ENCODE measurements around the gene INA.

The INA gene

DNA sequence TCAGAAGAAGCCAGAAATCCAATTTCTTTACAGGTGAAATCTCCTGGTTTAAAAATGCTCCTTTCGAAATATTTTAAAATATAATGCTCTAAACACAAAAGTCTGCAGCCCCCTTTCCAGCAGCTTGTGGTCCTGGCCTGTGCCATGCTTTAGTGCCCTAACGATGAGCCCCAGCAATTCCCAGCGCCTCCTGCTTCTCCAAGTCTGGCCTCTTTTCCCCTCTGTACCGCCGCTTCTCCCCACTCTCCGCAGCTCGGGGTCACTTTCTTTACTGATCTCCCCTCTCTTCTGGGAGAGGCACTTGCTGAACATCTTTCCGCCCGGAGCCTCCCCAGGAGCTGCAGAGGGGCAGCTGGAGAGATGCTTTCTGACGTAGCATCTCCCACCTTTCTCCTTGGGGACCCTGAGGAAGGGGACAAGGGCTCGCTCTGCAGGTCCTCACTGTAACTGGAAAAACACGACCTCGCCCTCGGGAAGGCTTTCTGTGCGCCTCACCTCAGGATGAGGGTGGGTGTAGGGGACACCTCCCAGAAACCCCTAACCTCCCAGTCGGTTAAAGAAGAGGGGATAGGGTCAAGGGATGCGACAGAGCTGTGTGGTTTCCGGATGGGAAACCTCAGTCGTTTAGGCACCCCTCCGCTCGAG, 565 bp upstream of the INA start:
- no peak for DNase-seq

DNA sequence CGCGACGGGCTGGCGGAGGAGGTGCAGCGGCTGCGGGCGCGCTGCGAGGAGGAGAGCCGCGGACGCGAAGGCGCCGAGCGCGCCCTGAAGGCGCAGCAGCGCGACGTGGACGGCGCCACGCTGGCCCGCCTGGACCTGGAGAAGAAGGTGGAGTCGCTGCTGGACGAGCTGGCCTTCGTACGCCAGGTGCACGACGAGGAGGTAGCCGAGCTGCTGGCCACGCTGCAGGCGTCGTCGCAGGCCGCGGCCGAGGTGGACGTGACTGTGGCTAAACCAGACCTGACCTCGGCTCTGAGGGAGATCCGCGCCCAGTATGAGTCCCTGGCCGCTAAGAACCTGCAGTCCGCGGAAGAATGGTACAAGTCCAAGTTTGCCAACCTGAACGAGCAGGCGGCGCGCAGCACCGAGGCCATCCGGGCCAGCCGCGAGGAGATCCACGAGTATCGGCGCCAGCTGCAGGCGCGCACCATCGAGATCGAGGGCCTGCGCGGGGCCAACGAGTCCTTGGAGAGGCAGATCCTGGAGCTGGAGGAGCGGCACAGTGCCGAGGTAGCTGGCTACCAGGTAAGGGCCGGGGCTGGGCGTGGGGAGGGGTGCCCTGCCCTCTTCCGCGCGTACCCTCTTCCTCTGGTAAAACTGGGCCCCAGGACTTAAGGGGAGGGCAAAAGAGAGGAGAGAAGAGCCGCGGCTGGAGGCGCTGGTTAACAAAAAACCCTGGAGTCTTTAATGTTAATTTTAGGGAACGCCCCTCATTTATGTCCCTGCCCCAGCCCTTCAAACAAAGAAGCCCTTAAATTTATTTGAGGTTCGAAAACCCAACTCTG, 987 bp downstream of the INA start:
- DNase-seq: no peak

DNA sequence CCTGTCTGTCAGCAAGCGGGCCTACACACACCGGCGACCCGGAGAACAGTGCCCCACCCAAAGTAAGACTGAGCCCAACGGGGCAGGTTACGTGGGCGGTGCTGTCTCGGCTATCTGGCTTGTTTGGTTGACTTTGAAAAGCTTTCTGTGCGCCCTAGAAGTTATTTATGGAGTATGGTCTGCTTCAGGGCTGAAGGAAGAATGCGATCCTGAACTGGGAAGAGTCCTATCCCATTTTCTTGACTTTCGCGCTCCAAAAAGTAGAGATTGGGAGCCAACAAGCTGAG, 1.5 kb downstream of the INA start:
- DNase-seq: no peak

GRCh38 chr10:103278862-103279298, 1.9 kb downstream of the INA start:
- DNase-seq: peak; percentile 63 to 69

DNA sequence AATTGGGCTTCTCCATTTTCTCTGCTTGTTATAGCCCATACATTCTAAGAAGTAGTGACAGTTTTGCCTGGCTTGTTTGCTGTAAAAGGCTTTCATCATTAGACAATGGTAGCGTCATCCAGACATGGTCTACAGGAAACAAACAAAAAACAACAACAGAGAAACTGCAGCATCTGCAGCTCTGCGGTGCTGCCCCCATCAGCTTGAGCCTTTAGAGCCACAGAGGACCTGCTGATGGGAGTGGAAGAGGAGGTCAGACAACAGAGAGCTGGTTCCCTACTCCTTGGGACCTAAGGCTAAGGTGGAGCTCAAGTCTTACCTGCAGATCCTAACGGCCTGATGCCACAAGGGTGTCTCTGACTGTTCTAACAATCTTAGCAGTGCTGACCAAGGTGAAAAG, 3.1 kb downstream of the INA start:
- no peak for DNase-seq

- no peak for DNase-seq
Observed at GRCh38 chr10:103280506-103280905, 3.6 kb downstream of the INA start.

- no peak for DNase-seq
Observed at GRCh38 chr10:103281753-103282152, 4.8 kb downstream of the INA start.

DNA sequence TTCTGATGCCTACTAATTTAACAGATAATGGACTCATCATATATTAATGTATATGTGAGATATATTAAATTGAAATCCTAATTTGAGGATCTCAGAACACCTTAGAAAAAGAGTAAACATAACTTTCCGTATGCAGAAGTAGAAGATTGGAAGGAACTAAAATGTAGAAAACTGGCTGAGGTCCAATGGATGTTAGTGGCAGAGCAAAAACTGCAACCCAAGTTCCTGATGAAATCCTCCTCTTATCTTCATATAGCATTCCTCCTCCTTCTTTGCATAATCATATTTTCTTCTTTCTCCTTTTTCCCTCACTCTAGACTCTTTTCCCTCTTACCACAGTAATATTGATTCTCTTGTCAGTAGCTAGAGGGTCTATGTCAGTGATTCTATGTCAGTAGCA, 6.0 kb downstream of the INA start:
- DNase-seq: no peak

- no peak for DNase-seq
Observed at GRCh38 chr10:103284170-103284569, 7.2 kb downstream of the INA start.

DNA sequence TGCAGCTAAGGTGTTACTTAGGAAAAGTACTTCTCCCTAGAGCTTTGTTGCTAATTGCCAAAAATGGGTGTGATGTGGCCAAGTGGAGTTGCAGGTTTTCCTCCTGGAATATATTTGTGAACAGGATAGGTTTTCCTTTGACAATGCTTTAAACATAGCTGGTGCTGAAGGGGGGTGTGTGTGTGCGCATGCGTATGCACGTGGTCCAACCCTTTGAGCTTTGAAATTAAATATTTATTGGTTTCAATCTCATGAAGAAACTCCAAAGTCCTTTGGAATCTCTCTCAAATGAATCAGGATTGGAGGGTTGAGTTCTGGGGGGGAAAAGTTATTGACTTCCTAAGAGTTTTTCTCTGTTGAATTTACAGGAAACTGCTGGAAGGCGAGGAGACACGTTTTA, 11.1 kb downstream of the INA start:
- DNase-seq: no peak

- DNase-seq: no peak
Observed at GRCh38 chr10:103291588-103291987, 14.7 kb downstream of the INA start.

- DNase-seq: no peak
Observed at GRCh38 chr10:103295374-103296015, 18.6 kb downstream of the INA start.

DNA sequence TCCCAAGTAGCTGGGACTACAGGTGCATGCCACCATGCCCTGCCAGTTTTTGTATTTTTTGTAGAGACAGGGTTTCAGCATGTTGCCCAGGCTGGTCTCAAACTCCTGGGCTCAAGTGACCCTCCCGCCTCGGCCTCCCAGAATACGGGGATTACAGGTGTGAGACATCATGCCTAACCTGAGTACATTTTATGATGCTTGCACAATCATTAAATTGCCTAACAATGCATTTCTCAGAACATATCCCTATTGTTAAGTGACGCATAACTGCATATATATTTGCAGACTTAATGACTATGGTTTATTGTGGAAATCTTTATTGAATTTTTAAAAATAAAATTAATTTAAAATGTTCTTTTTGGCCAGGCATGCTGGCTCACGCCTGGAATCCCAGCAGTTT, 30.7 kb downstream of the INA start:
- no peak for DNase-seq

- DNase-seq: no peak
Observed at GRCh38 chr10:103310197-103310596, 33.3 kb downstream of the INA start.

GRCh38 chr10:103316087-103316486, 39.1 kb downstream of the INA start:
- no peak for DNase-seq

DNA sequence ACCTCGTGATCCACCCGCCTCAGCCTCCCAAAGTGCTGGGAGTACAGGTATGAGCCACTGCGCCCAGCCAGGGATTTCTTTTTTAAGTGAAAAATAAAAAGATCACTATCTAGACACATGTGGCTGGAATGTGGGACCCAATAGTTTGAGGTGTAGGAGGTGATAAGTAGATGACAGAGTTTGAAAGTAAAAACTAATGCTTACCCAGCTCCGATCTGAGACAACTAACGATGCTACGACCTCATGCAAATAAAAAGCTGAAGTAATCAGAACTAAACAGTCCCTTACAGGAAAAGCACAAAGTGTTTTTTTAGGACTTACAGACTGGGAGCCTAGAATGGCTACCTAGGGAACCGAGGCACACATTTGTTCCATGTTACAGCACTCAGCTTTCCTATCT, 51.0 kb downstream of the INA start:
- DNase-seq: no peak

- DNase-seq: no peak
Observed at GRCh38 chr10:103333934-103334520, 57.1 kb downstream of the INA start.

- DNase-seq: no peak
Observed at GRCh38 chr10:103334567-103334966, 57.6 kb downstream of the INA start.

DNA sequence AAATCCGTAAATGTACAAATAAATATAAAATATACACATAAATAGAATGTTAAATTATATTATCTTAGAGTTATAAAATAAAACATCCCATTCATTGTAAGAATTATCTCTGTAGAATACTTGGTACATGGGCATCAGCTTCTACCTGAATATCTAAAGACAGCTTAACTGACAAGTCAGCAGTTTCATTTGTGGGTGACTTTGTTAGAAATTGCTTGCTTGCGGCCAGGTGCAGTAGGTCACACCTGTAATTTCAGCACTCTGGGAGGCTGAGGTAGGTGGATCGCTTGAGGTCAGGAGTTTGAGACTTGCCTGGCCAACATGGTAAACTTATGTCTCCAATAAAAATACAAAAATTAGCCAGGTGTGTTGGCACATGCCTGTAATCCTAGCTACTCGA, 59.4 kb downstream of the INA start:
- no peak for DNase-seq
